Activated CD4-positive, alpha-beta T cell treated with anti-CD3 and anti-CD28 coated beads, Interleukin-2, amount 50 U/mL, for 16 hours (primary cell): ENCODE data around the gene S100B.
"Not testable (repeated sequence)": the region's sequence is repeated elsewhere in the genome, so short reads cannot be mapped to it uniquely, and the experiment has no call there.

Experiments
- DNase-seq: peaks from one replicate; pipeline ENCODE4 v3.0.0-alpha.2; 2020

S100B gene

DNA sequence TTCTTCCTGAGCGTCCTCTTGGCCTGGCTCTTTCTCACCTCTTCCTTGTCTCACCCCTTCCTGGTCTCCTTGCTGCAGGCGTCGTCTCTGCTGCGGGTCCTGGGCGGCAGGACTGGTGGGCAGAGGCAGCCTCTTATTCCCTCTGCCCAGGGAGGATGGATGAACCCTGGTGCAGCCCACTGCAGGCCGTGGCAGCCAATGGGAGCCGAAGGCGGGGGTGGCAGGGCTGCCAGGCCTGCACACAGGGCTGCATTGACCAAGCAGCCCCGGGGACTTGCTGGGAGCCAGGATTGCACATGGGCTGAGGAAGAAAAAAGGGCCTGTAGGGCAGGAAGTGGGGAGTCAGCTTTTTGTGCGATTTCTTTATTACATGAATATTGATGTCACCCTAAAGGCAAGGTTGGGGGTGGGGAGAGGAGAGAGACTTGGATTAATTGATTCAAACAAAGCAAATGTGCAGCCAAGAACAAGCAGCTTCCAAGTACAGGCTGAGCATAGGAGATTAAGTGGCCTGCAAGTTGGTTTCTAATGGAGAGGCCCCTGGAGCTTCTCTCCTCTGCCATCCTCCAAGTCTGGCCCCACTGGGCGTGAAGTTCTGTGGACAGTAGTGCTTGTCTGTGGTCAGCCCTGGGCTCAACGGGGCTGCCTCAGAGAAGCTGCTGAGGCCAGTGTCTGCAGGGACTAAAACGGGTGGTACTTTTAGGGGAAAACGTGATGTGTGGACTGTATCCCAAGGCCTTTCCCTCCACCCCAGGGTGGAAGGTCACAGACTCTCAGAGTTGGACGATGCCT, at the start of gene S100B:
TSS of gene S100B (minus strand) at position 108 of the 792 bp plus-strand sequence. CDS start 2,667 bp downstream, outside the sequence.
- no peak for DNase-seq

DNA sequence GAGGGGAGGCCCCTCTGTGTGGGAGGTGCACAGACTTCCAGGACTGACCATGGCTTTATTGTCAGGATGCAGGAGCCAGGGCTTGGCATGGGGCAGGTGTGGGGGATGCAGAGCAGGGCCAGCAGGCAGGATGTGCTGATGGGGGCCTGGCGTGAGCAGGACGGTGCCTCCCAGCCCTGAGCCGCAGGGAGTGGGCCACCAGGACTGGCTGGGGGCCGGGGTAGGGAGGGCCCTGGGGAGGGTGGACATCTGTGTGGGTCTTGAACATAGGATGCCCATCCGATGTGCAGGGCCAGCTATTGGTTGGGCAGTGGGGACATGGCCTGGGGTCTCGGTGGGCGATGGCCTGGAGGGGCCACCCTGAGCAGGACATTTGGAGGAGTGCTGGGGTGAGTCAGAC, 46.2 kb upstream of the S100B start:
- DNase-seq, result no peak

GRCh38 chr21:46650476-46651098, 45.7 kb upstream of the S100B start:
- no peak for DNase-seq

DNA sequence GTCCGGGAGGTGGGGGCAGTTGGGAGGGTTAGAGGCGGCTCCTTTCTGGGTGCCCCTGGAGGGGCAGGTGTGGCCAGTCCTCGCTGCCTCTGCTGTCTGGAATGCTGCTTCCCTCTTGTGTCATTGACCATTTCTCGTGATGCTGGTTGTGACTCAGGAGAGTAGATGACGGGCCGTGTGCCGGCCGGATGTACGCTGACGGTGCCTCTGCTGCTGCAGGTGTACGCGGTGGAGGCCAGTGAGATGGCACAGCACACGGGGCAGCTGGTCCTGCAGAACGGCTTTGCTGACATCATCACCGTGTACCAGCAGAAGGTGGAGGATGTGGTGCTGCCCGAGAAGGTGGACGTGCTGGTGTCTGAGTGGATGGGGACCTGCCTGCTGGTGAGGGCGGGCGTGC, 44.5 kb upstream of the S100B start:
- DNase-seq, result no peak

GRCh38 chr21:46648539-46648938, 43.7 kb upstream of the S100B start:
- no peak for DNase-seq

- DNase-seq, result no peak
Measured at GRCh38 chr21:46646541-46647154, 41.8 kb upstream of the S100B start.

GRCh38 chr21:46645840-46646239, 41.0 kb upstream of the S100B start:
- DNase-seq, result no peak

- no peak for DNase-seq
Measured at GRCh38 chr21:46643379-46644177, 38.7 kb upstream of the S100B start.

- DNase-seq, result no peak
Measured at GRCh38 chr21:46641656-46642055, 36.8 kb upstream of the S100B start.

DNA sequence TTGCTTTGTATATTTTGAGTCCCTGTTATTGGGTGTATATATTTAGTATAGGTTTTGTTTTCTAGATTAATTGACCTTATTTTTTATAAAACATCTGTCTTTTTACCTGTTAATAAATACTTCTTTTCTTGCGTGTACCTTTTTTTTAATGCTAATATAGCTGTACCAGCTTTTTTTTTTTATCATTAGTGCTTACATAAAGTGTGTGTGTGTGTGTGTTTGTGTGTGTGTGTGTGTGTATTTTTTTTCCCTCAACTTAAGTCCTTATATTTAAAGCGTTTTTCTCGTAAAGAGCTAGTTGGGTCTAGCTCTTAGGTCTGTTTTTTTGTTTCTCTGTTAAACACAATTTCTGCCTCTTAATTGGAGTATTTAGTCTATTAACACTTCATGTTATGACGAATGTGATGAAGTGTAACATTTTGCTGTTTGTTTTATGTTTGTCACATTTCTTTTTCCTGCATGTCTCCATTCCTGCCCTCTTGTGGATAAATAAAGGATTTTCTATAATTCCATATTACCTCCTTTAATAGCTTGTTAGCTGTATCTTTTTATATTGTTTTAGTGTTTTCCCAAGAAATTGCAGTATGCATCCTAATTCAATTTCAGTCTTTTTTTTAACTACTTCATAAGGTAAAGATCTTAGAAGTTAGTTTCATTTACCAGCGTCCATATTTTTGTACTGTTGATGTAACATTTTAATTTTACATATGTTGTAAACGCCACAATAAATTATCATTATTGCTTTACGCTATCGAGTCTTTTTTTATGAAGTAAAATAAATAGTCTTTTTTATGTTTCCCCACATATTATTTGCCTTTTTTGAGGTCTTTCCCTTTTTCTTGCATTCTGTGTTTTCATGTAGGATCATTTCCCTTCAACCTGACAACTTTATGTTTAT, 34.9 kb upstream of the S100B start:
- DNase-seq, result no peak

DNA sequence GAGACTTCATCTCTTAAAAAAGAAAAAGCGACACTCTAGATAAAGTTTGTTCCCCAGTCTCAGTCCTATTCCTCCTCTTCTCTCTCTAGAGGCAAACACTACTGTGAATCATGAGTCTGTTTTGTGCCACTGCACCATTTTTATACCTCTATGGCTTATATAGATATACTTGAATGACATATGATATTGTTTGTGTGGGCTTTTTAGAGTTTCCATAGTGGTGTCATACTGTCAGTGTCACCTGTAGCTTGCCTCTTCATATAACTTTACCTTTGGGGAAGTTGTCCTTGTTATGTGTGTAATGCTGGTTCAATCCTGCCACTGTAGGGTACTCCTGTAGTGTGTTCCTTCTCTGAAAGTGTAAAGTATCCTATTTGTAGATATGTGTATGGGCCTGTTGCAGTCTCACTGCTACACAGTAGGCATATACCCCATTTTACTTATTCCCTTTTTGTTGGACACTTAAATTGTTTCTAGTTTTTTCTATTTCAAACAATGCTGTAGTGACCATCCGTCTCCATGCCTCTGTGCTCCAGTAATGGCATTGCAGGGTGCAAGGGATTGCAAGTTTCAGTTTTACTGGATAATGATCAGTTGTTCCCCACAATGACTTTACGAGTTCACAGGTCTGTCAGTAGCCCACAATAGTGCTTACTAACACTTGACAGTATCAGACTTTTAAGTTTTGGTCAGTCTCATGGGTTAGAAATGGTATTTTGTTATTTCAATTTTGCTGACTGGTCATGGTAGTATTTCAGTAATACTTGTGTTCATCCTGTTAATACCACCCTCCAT, 33.3 kb upstream of the S100B start:
- peak; percentile 60 for DNase-seq

DNA sequence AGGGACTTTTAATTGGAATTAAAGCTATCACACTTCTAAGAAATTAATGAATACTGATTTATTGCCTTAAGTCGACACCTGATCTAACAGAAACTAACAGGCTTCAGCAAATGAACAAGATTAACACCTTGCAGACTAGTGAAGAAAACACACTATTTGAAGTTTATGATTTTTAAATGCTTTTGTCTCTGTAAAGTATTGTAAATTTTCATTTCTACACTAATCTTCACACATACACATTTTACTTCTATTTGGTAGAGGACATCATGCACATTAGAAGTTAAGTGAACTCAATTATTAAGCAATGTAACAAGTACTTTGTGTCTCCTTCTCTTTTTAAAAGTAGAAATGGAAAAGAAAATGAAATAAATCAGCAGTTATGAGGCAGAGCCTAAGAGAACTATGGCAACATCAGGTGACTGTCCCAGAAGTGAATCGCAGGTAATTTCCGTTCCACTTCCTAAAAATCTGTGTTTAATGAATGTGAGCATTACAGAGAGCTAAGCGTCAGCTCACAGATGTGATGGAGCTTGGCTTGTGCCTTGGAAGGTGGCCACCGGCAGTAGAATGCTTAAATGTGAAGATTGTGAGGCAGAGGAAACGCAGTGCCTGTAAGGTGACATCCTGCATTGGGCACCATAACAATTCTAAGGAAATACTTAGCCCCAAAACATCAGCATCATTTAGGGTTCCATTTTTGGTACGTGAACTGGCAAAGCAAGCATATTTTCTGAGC, 31.8 kb upstream of the S100B start:
- DNase-seq, result no peak

GRCh38 chr21:46636181-46636512, 31.3 kb upstream of the S100B start:
- DNase-seq, result no peak

GRCh38 chr21:46635324-46636180, 30.7 kb upstream of the S100B start, which contains the start of gene PRMT2:
TSS of gene PRMT2 (plus strand) at chr21:46635674. CDS start at chr21:46636952, 1,278 bp downstream.
- peak; percentile 98 for DNase-seq

- peak; percentile 49 for DNase-seq
Measured at GRCh38 chr21:46634966-46635323, 30.1 kb upstream of the S100B start.

DNA sequence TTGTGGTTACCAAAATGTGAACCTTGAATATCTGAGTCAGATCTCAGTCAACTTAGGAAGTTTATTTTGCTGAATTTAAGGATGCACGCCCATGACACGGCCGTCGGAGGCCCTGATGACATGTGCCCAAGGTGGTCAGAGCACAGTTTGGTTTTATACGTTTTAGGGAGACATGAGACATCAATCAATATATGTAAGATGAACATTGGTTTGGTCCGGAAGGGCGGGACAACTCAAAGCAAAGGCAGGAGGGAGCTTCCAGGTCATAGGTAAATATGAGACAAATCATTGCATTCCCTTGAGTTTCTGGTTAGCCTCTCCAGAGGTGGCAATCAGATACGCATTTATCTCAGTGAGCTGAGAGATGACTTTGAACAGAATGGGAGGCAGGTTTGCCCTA, 29.5 kb upstream of the S100B start:
- peak; percentile 19 for DNase-seq

GRCh38 chr21:46633566-46633965, 28.7 kb upstream of the S100B start:
- no peak for DNase-seq

DNA sequence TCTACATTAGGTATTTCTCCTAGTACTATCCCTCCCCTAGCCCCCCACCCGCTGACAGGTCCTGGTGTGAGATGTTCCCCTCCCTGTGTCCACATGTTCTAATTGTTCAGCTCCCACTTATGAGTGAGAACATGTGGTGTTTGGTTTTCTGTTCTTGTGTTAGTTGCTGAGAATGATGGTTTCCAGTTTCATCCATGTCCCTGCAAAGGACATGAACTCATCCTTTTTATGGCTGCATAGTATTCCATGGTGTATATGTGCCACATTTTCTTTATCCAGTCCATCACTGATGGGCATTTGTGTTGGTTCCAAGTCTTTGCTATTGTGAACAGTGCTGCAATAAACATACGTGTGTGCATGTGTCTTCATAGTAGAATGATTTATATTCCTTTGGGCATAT, 26.0 kb upstream of the S100B start:
- DNase-seq, result not testable (repeated sequence)

DNA sequence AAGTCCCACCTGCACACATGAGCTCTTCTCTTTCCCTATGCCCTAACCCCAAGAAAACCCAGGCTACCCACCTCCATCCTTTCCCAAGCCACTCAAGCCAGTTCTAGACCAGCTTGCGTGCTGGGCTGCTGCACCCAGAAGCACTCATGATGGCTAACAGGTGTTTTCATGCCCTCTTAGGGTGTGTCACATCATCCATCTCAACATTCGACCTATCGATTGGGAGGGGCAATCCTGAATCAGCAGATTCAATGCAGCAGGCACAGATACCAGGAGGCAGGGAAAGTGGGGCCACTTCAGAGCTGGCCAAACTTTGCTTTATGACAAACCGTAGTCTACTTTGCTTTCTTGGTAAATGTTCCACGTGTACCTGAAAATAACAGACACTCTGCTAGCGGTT, 24.0 kb upstream of the S100B start:
- no peak for DNase-seq

DNA sequence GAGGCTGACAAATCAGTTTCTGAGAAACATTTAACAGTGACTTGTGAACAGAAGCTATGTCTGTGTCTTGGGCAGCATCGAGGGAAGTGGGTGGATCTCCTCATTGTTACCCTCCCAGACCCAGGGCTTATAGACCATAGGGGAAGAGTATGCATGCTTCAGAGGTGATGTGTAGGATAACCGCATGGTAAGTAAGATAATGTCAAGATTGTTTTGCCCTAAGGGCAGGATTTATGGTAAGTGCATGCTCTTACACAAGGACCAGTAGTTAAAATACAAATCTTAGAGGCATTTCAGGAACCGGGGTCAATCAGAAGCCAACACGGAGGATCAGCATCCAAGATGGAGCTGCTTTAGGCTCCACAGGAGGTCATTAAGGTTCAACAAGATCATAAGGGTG, 22.8 kb upstream of the S100B start:
- no peak for DNase-seq
